Inferior parietal cortex (tissue), 1 donor: Measurements from ENCODE around the gene CAMKK1.
"Not testable (repeated sequence)": the region's sequence is repeated elsewhere in the genome, so short reads cannot be mapped to it uniquely, and the experiment has no call there.

ENCODE experiments used
- DNase-seq: peaks from one replicate; pipeline ENCODE4 v3.0.0-alpha.2; 2016; ENCODE audit errors: extremely low spot score

Gene CAMKK1

DNA sequence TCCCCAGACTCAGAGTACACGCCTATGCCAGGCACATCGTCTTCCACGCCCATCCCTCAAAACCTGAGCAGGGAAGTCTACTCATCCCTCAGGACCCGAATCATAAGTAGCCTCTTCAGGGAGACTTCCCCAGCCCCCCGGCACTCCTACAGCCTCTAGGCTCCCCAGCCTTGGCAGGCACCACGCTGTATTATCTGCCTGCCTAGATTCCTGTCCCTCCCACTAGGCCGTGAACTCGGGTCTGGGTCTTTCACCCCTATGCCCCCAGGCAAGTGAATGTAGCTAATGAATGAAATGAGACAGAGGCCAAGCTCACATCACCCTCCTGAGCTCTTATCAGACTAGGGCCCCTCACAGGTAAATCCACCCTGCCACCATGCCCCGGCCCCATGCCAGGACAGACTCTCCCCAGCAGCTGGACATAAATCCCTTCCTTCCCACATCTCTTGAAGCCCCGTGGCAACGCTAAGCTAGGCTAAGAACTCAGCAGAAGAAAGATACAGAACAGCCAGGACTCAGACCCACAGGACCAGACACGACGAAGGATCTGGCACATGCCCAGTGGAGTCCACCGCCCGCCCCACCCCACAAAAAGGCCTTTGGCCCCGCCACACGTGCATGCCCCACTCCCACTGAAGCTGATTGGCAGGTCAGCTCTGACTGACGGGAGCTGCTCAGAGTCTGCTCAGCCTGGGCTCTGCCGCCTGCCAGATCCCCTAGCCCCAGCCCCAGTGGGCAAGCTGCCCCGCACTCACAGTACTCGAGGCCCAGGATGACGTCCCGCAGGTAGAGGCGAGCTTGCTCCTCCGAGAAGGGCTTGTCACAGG, 13.0 kb downstream of the CAMKK1 start:
- DNase-seq = no peak

DNA sequence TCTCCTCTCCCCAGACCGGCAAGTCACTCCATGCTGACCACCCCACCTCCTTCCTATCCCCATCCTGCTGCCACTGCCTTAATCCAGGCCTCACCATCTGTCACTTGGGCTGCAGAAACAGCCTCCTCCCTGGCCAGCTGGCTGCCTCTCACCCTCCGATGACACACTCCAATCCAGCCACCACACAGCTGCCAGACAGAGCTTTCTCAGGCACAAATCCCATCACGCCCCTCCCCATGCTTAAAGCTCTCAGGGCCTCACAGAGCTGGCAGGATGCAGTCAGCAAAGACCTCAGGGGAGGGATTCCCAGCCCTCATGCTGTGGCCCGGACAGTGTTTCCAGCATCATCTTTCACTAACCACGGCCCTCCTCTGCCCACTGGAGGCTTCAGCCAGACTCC, 13.7 kb downstream of the CAMKK1 start:
- DNase-seq = no peak

DNA sequence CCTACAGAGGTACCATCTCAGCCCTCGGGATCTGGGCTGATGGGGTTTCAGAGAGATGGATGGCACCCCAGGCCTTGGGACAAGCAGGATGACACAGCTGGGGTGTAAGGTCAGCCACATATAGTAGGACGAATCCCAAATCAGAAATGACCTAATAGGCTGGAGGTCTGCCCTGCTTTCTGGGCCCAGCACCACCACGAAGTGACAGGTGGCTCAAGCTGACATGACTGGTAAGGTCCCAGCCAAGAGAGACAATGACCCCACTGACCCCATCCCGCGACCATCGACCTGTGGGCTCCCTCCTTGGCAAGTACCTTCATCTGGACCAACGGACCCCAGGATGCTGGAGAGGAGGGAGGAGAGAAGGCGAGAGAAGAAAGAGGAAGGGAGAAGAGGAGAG, 15.6 kb downstream of the CAMKK1 start:
- DNase-seq = no peak

DNA sequence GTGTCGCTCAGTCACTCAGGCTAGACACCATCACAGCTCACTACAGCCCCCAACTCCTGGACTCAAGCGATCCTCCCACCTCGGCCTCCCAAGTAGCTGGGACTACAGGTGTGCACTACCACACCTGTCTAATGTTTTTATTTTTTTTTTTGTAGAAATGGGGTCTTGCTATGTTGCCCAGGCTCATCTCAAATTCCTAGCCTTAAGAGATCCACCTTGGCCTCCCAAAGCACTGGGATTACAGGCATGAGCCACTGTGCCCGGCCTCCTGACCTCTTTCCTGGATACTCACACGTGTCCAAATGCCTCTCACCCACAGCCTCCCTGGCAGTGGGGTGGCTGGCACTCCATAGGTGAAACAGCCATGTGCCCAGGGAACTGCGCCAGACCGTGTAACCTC, 17.5 kb downstream of the CAMKK1 start:
- DNase-seq = no peak

DNA sequence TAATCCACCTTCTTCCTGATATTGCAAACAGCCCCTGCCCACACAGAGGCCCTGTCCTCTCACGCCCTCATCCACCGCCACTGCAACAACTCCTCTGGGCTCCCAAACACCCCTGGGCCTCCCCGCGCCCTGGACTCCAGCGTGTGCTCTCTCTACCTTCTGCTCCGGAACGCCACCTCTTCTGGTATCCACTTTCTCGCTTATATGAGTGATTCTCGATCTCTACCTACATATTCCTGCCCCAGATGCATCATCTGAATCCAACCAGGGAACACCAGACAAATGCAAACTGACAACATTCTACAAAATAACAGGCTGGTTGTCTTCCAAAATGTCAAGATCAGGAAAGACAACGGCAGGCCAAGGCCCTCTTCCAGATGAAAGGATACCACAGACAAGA, 19.0 kb downstream of the CAMKK1 start:
- DNase-seq = no peak

DNA sequence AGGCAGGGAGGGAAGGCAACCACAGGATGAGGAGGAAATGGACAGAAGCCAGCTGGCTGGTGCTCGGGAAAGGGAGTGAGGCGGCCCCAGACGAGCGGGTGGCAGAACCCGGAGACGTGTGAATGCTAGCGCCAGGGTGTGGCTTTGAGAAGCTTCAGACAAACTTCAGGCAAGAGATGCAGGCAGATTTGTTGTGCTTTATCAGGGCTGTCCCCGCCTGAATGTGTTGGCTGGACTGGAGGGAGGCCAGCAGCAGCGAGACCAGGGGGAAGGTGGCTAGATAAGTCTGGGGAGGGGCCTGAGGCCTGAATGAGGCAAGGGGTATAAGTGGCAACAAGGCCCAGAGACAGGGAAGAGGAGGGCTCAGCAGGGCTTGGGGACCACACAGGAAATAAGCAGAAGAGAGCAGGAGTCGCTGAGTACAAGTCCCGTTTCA, 22.0 kb downstream of the CAMKK1 start:
- no peak for DNase-seq

DNA sequence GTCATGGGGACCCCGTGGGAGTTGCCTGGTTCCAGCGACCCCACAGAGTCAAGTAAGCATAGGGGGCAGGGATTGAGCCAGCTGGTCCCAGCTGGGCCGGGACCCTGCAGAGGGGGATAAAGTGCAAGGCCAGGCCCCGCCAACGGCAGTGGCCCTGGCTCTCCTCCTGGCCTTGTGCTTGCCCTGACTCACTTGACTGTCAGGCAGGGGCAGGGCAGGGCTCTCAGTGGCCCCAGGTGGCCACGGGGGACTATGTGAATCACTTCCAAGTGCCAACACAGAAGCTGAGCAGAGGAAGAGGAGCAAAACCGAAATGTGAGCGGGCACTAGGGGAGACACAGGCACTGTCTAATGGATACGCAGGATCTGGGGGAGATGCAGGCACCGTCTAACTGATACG, 25.2 kb downstream of the CAMKK1 start:
- DNase-seq = no peak

DNA sequence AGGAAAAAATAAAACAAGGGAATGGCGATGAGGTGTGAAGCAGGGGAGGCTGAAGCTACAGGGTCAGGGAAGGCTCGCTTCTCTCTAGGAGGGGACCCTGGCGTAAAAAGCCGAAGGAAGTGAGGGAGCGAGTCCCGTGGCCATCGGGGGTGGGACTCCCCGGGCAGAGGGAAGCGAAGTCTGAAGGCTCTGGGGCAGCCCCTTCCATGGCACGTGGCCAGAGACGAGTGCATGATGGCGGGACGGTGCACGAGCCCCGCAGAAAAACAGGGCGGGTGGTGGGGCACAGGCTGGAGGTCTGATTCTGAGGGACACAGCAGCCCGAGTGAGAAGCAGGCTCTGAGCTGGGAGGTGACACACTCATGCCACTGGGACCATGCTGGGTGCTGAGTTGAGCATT, 25.7 kb downstream of the CAMKK1 start:
- DNase-seq = no peak

DNA sequence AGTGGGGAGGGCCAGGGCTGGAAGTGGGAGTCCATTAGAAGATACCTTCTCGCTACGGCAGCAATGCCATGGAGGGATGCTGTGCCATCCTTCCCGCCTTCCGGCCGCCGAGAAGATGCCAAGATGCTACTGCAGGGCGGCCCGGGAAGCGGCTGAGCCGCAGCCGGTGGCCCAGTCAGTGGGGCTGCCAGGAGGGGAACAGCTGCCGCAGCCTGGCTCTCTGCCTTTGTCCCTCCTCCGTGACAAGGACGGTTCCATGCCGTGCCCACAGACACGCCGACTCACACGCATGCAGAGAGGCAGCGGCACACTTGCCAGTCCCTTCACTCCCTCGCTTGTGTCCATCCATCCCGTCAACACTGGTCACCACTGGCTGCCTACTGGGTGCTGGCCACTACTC, 26.6 kb downstream of the CAMKK1 start:
- no peak for DNase-seq

DNA sequence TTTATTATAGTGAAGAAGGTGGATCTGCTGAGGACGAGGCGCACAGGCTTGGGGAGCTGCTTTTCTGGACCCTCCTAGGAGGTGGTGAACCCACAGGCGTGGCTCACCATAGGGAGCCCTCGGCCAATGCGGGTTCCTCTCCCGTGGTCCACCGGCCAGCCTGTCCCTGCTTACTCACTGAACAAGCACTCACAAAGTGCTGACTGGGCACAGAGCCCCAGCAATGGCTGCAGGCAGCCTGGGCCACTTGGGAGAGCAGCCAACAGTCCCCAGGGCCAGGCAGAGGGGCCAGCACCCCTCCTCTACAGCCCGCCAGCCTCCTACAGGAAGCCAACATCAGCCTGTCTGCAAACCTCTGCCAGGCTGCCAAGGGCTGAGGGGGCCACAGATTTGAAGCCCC, 27.7 kb downstream of the CAMKK1 start:
- no peak for DNase-seq

DNA sequence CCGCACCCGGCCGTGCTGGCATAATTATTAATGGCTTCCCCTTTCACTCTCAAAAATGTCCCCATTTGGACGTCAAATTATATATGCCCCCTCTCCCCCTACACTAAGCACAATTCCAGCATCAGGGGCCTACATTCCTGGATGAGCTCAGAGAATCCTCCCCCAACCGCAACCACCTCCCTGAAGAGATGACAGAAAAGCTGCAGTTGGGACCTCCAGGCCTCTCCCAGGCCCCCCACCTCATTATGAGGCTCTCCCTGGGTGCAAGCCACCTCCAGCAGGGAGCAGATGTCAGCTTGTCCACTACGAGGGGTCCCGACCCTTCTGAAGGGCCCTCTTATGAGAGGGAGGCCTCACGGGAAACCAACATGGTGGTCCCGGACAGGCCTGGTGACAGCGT, 28.3 kb downstream of the CAMKK1 start:
- no peak for DNase-seq

DNA sequence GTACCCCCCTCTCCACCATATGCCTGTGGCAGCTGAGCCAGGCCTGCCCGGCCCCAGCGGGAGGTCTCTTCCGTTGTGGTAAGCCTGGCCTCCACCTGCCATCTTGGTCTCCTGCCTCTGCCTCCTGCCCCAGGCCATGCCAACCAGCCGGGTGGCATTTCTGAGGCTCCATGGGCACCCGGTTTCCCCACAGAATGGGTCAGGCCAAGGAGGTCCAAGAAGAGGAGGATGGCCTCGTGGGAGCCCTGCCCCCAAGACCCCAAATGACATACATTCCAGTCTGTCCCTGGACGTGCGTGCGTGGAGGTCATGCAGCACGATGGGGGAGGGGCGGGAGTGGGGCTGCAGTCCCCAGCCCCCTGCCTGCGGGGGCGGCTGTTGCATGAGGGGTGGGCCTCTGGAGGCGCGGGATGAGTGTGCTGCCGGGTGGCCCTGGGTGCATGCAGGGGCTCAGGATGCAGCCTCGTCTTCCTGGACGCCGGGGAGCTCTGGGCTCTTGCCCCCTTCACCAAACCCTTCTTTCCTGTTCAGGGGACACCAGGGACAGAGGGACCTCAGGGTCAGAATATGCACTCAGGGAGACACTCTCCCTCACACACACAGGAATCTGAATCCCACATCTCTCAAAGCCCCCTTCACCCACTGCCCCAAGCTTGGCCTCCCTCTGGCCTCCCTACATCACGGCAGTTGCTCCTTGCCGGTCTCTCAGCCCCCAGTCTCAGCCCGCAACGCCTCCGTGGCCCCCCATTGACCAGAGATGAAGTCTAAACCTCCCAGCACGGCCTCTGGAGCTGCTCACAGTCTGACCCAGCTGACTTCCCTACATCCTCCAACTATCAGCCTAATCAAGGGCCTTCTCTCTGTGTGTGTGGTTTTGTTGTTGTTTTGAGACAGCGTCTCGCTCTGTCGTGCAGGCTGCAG, 30.8 kb downstream of the CAMKK1 start:
- no peak for DNase-seq

DNA sequence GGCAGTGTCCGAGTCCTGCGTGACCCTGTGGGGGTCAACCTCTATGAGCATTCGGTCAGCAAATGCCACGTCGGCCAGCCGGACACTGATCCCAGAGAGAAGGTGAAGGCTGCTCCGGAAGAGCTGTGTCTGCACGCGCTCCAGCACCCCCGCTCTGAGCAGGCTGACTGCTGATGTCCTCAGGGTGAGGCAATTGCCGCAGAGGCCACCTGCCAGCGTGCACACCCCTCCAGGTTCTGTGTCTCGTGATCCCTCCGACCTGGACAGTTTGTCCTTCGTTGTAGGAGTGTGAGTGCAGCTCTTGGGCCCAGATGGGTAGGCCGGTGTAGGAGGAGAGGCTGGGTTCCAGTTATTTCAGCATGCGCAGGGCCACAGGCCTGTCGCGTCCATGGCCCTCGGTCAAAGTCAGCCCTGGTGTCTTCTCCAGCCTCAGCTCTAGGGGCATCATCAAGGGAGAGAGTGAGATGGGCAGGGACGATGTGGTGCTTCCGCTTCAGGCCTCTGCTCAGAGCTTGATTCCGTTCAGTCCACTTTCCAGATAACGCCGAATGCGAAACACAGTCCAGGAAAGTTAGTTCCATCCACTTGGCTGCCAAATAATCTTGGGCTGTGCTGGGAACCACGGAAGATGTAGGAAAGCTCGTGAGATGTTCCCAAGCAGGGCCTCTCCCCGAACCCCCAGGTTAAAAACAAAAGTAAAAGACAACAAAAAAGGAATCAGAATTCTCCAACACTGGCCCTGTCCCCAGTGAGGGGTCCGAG, 31.7 kb downstream of the CAMKK1 start:
- DNase-seq = no peak

DNA sequence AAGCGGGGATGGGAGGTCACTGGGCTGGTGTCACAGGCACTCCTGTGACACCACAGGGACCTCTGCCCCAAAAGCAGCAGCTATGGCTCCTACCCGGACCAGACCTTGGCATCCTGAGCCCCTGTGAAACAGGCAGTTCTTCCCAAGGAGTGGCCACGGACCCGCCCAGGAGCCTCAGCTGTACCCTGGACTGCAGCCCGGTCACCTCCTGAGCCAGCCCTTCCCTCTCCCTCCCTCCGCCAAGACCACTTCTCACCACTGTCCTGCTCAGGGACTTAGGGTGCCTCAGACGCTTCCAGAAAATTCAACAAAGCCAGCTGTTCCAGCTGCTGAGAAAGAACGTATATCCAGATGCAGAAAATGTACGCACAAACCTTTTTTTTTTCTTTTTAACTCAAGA, 32.9 kb downstream of the CAMKK1 start:
- DNase-seq = no peak

DNA sequence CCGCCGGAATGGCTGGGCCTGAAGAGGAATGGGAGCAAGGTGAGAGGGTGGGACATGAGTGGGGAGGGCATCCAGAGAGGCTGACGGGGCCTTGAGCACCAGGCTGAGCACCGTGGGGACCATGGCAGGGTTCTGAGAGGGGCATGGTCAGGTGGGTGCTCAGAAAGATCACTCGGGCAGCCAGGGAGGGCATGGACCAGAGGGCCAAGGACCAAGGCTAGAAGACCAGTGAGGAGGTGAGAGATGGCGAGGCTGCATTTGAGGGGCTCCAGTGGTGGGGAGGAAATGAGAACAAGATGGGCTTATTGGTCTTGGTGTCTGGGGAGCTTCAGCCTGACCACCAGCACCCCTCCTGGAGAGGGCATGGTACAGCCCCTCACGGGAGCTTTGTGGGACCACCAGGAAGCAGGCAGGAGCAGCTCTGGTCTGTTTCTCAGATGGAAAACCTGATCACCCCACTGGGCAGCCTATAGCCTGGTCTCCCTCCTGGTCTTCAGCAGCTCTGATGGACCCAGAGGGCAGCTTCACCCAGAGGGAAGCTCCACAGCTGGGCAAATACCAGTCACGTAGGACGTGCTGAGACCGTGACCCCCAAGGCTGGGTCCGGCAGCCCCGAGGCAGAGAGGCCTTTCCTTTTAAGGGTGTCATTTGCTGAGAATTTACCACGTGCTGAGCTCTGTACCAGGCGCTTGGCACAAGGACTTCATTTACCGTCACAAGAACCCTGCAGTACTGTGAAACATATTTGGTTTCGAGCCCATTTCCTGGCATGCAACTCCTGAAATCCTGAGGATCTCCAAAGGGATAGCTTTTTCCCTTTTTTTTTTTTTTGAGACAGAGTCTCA, 35.4 kb downstream of the CAMKK1 start:
- DNase-seq = no peak

DNA sequence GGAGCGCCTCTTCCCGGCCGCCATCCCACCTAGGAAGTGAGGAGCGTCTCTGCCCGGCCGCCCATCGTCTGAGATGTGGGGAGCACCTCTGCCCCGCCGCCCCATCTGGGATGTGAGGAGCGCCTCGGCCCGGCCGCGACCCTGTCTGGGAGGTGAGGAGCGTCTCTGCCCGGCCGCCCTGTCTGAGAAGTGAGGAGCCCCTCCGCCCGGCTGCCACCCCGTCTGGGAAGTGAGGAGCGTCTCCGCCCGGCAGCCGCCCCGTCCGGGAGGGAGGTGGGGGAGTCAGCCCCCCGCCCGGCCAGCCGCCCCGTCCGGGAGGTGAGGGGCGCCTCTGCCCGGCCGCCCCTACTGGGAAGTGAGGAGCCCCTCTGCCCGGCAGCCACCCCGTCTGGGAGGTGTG, 38.6 kb downstream of the CAMKK1 start:
- DNase-seq = not testable (repeated sequence)

DNA sequence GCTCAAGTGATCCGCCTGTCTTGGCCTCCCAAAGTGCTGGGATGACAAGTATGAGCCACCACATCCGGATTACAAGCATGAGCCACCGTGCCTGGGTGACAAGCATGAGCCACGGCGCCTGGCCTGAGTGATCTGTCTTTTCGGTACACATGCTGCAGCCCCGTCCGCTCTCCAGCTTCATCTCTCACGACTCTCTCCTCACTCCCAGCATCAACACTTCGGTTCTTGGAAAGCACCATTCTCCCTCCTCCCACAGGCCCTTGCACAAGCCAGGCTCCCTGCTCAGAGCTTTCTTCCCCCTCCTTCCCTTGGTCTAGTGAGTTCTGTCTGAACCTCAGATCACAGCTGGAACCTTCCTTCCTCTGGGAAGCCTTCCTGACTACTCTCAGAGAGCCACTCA, 40.3 kb downstream of the CAMKK1 start:
- DNase-seq = no peak

DNA sequence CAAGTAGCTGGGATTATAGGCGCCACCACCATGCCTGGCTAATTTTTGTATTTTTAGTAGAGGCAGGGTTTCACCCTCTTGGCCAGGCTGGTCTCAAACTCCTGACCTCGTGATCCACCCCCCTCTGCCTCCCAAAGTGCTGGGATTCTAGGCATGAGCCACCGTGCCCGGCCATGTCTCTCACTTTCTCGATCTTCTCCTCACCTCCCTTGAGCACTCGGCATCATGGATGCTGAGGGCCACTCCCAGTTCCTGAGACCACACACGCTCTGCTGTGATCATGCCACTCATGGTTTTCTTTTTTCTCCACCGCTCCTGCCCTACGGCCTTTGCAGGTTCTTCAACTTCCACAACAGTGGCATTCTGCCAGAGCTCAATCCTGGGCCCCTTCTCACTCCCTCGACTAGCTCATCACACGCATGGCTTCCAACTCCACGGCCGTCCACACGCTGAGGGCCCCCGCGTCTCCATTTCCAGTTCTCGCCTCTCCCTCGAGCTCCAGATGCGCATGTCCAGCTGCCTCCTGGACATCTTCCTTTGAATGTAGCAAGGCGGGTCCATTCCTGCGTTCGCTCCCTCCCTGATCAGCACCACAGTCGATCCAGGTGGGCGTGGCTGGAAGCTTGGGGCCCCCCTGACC, 41.3 kb downstream of the CAMKK1 start:
- DNase-seq = no peak

DNA sequence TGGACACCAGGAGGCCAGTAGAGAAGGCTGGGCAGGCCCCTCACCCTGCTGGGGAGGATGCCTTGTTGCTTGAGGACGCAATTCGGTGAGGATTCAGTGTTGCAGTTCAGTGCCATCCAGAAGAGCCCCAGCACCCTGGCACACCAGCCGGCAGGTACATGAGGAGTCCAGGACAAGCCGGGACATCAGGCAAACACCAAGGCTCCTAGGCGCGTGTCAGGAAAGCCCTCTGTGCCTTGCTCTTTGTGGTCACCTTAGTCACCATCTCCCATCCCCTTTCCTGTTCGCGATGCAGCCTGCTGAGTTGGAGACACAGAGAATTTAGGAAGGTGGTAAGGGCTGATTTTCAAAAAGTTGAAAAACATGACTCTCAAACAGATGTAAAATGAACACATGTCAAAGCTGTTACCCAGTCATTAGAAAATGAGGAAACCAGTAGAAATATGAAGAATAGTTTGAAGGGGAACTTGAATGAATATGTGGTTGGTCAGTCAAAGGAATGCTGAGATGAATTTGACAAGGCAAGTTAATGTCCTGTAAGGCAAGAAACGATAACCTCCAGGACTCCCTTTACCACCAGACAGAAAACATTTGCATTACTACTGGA, 44.5 kb downstream of the CAMKK1 start:
- no peak for DNase-seq

DNA sequence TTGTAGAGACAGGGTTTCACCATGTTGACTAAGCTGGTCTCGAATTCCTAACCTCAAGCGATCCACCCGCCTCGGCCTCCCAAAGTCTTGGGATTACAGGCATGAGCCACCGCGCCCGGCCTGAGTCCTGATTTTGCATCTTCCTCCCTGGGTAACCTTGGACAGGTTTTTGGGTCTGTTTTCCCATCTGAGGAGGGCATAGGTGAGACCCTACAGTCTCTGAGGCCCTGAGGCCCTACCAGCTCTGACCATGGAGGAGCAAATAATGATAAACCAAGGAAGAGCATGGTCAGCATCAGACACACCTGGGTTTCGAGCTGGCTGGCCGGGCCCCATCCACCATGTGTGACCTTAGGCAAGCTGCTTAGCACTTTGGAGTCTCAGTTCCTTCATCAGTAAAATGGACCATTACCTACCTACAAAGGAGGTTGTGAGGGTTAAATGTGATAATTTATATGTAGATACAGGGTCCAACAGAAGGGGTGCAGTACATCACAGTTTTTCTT, 45.6 kb downstream of the CAMKK1 start:
- DNase-seq = no peak
